Measurements from ENCODE around the gene GJD3.

DNA sequence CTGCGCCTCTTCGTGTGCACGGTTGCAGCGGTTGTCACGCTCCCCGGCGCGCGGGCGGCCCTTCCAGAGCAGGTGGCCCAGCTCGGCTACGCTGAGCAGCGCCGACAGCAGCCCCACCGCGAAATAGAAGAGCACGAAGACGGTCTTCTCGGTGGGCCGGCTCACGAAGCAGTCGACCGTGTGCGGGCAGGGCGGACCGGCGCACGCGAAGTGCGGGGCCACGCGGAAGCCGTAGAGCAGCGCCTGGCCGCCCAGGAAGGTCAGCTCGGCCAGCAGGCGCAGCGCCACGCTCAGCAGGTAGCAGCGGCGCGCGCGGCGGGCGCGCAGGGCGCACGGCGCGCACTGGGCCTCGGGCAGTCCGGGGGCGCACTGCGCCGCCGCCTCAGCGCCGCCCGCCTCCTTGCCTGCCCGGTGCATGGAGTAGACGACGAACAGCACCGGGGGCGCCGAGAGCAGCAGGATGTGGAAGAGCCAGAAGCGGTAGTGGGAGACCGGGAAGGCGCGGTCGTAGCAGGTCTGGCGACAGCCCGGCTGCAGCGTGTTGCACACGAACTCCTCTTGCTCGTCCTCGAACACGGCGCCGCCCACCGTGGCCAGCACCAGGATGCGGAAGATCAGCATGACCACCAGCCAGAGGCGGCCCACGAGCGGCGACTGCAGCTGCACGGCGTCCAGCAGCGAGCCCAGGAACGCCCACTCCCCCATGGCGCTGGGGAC is 1.3 kb downstream of the GJD3 start:
- TF ChIP-seq, protein P1, sequence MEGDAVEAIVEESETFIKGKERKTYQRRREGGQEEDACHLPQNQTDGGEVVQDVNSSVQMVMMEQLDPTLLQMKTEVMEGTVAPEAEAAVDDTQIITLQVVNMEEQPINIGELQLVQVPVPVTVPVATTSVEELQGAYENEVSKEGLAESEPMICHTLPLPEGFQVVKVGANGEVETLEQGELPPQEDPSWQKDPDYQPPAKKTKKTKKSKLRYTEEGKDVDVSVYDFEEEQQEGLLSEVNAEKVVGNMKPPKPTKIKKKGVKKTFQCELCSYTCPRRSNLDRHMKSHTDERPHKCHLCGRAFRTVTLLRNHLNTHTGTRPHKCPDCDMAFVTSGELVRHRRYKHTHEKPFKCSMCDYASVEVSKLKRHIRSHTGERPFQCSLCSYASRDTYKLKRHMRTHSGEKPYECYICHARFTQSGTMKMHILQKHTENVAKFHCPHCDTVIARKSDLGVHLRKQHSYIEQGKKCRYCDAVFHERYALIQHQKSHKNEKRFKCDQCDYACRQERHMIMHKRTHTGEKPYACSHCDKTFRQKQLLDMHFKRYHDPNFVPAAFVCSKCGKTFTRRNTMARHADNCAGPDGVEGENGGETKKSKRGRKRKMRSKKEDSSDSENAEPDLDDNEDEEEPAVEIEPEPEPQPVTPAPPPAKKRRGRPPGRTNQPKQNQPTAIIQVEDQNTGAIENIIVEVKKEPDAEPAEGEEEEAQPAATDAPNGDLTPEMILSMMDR (IDR thresholded peaks at IDR 0.05), result no peak
- TF ChIP-seq REST (IDR thresholded peaks at IDR 0.05; ENCODE audit: insufficient read depth in 1 of 2, low read depth in 2 of 2, low read length in 1 of 2), result no peak
- no peak for TF ChIP-seq TCF7L2 (IDR thresholded peaks at IDR 0.05; ENCODE audit: low read depth, low read length)
- TF ChIP-seq POLR2AphosphoS5 (IDR thresholded peaks at IDR 0.05; ENCODE audit: low read depth, low read length), result no peak
- TF ChIP-seq SIN3A (IDR thresholded peaks at IDR 0.05; ENCODE audit: borderline replicate concordance, insufficient read depth, low read depth, low read length), result no peak; the same call in 1 of the 2 replicates
